Esophagus squamous epithelium (tissue), 4 donors: Measurements from ENCODE around the gene UGT1A9.

Experiments used
- POLR2A ChIP-seq, 4 donors: fragments of 450-650 bp; IDR thresholded peaks; one replicate each; pipeline ENCODE4 v1.6.1; 2017; ENCODE audit warnings: antibody characterized with exemption in 4 of 4, mild to moderate bottlenecking in 4 of 4, moderate library complexity in 3 of 4
- TF ChIP-seq, protein P1 (sequence below), 6 experiments: fragments of 450-650 bp in 4 of 6; fragments of 200-600 bp in 2 of 6; sonication (generic) in 2 of 6; IDR thresholded peaks; one replicate each; pipeline ENCODE4 v1.5.1; 2016 to 2019; ENCODE audit warnings: antibody characterized with exemption in 6 of 6, mild to moderate bottlenecking in 4 of 6, moderate library complexity in 4 of 6

DNA sequence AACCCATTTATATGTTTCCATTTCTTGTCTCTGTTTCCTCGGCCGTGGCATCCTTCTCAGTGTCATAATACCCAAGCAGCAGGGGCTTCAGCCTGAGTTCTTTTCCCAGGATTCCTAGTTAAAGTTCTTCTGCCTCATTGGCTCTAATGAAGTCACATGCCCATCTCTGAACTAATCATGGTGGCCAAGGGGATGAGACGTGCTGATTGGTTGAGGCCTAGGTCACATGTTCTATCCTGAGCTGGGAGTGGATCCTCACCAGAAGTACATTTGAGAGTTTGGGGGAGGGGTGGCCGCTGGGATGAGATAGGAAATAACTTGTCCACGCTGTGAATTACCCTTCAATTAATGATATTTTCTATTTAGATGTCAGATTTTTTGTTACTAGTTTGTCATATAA is 37.2 kb downstream of the UGT1A9 start:
- TF ChIP-seq, protein P1, sequence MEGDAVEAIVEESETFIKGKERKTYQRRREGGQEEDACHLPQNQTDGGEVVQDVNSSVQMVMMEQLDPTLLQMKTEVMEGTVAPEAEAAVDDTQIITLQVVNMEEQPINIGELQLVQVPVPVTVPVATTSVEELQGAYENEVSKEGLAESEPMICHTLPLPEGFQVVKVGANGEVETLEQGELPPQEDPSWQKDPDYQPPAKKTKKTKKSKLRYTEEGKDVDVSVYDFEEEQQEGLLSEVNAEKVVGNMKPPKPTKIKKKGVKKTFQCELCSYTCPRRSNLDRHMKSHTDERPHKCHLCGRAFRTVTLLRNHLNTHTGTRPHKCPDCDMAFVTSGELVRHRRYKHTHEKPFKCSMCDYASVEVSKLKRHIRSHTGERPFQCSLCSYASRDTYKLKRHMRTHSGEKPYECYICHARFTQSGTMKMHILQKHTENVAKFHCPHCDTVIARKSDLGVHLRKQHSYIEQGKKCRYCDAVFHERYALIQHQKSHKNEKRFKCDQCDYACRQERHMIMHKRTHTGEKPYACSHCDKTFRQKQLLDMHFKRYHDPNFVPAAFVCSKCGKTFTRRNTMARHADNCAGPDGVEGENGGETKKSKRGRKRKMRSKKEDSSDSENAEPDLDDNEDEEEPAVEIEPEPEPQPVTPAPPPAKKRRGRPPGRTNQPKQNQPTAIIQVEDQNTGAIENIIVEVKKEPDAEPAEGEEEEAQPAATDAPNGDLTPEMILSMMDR (IDR thresholded peaks at IDR 0.05), result no peak
- TF ChIP-seq POLR2A (IDR thresholded peaks at IDR 0.05), result no peak
